NCI-H526 treated with DMSO at 0.1 percent for 48 hours (cell line): Measurements from ENCODE around the gene ARHGAP30.

Source experiments
- DNase-seq: peaks from one replicate; lab custom pipeline; 2025; lab: John Stamatoyannopoulos, UW

The ARHGAP30 gene

GRCh38 chr1:161013488-161014230, 56.0 kb downstream of the ARHGAP30 start:
- no peak for DNase-seq

- DNase-seq: no peak
These were observed 56.6 kb downstream of the ARHGAP30 start for GRCh38 chr1:161013131-161013487.

DNA sequence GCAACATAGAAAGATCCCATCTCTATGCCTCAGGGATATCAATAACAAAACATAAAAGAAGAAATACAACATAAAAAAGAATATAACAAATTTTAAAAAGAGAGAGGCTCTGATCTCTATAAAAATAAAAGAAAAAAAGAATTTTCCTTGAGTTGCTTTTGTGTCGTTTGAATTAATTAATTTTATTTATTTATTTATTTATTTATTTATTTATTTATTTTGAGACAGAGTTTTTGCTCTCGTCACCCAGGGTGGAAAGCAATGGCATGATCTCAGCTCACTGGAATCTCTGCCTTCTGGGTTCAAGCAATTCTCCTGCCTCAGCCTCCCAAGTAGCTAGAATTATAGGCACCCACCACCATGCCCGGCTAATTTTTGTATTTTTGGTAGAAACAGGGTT, 57.3 kb downstream of the ARHGAP30 start:
- DNase-seq: no peak

DNA sequence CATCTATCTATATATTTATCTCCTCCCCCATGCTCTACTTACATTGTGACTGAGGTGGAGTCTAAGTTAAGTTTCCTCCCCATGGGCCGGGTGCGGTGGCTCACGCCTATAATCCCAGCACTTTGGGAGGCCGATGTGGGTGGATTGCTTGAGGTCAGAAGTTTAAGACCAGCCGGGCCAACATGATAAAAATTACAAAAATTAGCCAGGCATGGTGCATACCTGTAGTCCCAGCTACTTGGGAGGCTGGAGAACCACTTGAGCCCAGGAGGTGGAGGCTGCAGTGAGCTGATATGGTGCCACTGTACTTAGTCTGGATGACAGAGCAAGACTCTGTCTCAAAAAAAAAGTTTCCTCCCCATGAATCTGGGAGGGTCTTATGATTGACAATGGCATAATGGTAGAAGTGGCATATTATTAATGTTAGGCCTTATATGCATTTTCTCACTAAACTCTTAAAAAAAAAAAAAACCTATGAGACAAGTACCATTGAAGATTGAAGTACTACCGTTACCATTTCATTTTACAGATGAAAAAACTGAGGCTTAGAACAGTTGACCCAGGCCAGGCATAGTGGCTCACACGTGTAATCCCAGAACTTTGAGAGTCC, 60.0 kb downstream of the ARHGAP30 start:
- DNase-seq: no peak

DNA sequence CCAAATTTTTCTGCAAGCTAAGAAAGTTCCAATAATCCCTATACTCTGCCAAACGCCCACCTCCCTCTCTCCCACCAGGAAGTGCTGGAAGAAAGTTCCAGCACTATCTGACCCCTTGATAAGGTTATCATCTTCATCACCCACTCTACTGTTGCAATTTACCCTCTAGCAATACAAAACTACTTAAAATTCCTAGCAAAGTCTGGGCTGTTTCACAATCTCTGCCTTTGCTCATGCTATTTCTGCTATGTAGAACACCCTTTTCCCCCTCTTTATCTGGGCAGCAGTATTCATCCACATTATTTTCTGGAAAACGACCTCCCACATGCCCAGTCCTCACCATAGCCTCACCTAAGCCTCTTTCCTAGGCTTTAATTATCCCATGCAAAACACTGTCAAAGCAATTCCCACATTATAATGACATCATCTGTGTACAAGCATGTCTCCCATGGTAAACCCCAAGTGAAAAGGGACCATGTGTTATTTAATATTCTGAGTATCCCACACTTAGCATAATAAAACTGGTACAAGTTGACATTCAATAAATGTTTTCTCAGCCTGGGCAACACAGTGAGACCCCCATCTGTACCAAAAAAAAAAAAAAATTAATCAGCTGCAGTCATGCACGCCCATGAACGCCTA, 60.7 kb downstream of the ARHGAP30 start:
- no peak for DNase-seq

- no peak for DNase-seq
These were observed 62.3 kb downstream of the ARHGAP30 start for GRCh38 chr1:161007369-161007768.

- DNase-seq: no peak
These were observed 63.1 kb downstream of the ARHGAP30 start for GRCh38 chr1:161006563-161006962.

DNA sequence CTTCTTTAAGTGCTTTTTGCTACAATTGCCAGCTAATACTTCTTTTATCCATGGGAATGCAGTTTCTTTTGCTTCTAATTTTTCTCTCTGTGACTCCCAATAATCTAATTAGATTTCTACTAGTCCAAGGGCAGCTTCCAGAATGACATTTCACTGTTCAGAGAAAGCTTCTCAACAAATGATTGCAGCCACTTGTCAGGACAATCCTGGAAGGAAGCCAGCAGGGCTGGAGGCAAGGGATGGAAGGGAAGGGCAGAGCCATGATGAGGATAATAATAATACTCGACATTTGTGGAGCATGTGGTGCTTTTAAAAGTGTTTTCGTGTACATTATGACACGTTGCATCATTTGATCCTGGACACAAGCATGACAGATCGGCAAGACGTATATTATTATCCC, 68.2 kb downstream of the ARHGAP30 start:
- DNase-seq: no peak

- DNase-seq: no peak
These were observed 68.8 kb downstream of the ARHGAP30 start for GRCh38 chr1:161000736-161001480.

GRCh38 chr1:160999376-160999775, 70.3 kb downstream of the ARHGAP30 start:
- no peak for DNase-seq

- DNase-seq: peak; percentile 20
These were observed 72.2 kb downstream of the ARHGAP30 start for GRCh38 chr1:160997323-160998038.
